Loucy (cell line): ENCODE data around the gene PLEKHA1.

Experiments used
- H2AFZ ChIP-seq: fragments of 200-600 bp; sonication (generic); 2 replicates; pipeline ENCODE4 v1.6.0; 2016; ENCODE audit warnings: antibody characterized with exemption, mild to moderate bottlenecking, low read length, moderate library complexity
- H3F3A ChIP-seq: fragments of 200-600 bp; 2 replicates; pipeline ENCODE4 v1.6.0; 2016; ENCODE audit warnings: antibody characterized with exemption, low read depth, mild to moderate bottlenecking
- H3K27me3 ChIP-seq: fragments of 200-600 bp; sonication (generic); 2 replicates; pipeline ENCODE4 v1.6.1; 2014; ENCODE audit warnings: low read length, mild to moderate bottlenecking; ENCODE audit not compliant: insufficient read depth, poor library complexity, severe bottlenecking
- H3K36me3 ChIP-seq: fragments of 200-600 bp; sonication (generic); 2 replicates; pipeline ENCODE4 v1.6.1; 2016; ENCODE audit warnings: low read length; ENCODE audit not compliant: insufficient read depth
- H3K4me1 ChIP-seq: fragments of 200-600 bp; sonication (generic); 2 replicates; pipeline ENCODE4 v1.5.1; 2014; ENCODE audit warnings: low read length, mild to moderate bottlenecking; ENCODE audit not compliant: insufficient read depth, poor library complexity, severe bottlenecking
- H3K4me2 ChIP-seq: fragments of 200-600 bp; sonication (generic); 2 replicates; pipeline ENCODE4 v1.6.0; 2014; ENCODE audit warnings: antibody characterized with exemption, low read length, low read depth, mild to moderate bottlenecking; ENCODE audit not compliant: poor library complexity, severe bottlenecking
- H3K4me3 ChIP-seq: fragments of 200-600 bp; sonication (generic); 2 replicates; pipeline ENCODE4 v1.5.1; 2014; ENCODE audit warnings: low read length, mild to moderate bottlenecking, mixed read lengths; ENCODE audit not compliant: poor library complexity, severe bottlenecking
- H3K79me2 ChIP-seq: fragments of 200-600 bp; sonication (generic); 2 replicates; pipeline ENCODE4 v1.6.1; 2014; ENCODE audit warnings: low read length; ENCODE audit not compliant: insufficient read depth
- H3K9ac ChIP-seq: fragments of 200-600 bp; sonication (generic); 2 replicates; pipeline ENCODE4 v1.6.0; 2014; ENCODE audit warnings: mild to moderate bottlenecking, low read depth, low read length, moderate library complexity; ENCODE audit not compliant: poor library complexity, severe bottlenecking
- H3K9me2 ChIP-seq: fragments of 200-600 bp; sonication (generic); replicated peaks from 2 replicates; pipeline ENCODE4 v1.6.1; 2016; ENCODE audit warnings: low read depth, low read length, mixed read lengths
- H3K9me3 ChIP-seq: fragments of 200-600 bp; sonication (generic); 2 replicates; pipeline ENCODE4 v1.6.1; 2014; ENCODE audit warnings: mild to moderate bottlenecking, antibody characterized with exemption, low read length, low read depth; ENCODE audit not compliant: insufficient read depth
- H4K20me1 ChIP-seq: fragments of 200-600 bp; sonication (generic); 2 replicates; pipeline ENCODE4 v1.6.0; 2014; ENCODE audit warnings: antibody characterized with exemption, low read length, mild to moderate bottlenecking; ENCODE audit not compliant: insufficient read depth, poor library complexity, severe bottlenecking
- CTCF ChIP-seq: fragments of 200-600 bp; sonication (generic); conservative IDR thresholded peaks from 2 replicates; pipeline ENCODE4 v1.5.1; 2014; ENCODE audit warnings: mild to moderate bottlenecking, antibody characterized with exemption, low read length
- EZH2phosphoT487 ChIP-seq: fragments of 200-600 bp; IDR thresholded peaks from 2 replicates; pipeline ENCODE4 v1.6.1; 2018; ENCODE audit warnings: antibody characterized with exemption, mild to moderate bottlenecking, moderate library complexity, borderline replicate concordance

The PLEKHA1 gene

GRCh38 chr10:122362621-122363020 lies 11.9 kb upstream of the PLEKHA1 start:
- H3K9me2 ChIP-seq, result no peaks in the 10 kb centered on the region
- no peaks in the 10 kb centered on the region for H3K79me2 ChIP-seq
- H3K4me2 ChIP-seq, result no peak overlapping the region
- no peaks in the 10 kb centered on the region for H3F3A ChIP-seq
- H4K20me1 ChIP-seq, result no peaks in the 10 kb centered on the region
- no peak overlapping the region for H3K9ac ChIP-seq
- no peak overlapping the region for H3K4me3 ChIP-seq
- no peaks in the 10 kb centered on the region for H3K4me1 ChIP-seq
- 0 out of 2 replicates have a peak, but pooled peaks cover 5% of the 10 kb centered on the region for H3K9me3 ChIP-seq
- H2AFZ ChIP-seq, result no peak overlapping the region
- no peaks in the 10 kb centered on the region for H3K36me3 ChIP-seq
- H3K27me3 ChIP-seq, result no peaks in the 10 kb centered on the region
- no peak for TF ChIP-seq CTCF
- TF ChIP-seq EZH2phosphoT487, result no peak

GRCh38 chr10:122363311-122363710 lies 11.2 kb upstream of the PLEKHA1 start:
- Histone ChIP-seq H3K27me3 (no peaks in the 10 kb centered on the region), H3K36me3 (no peaks in the 10 kb centered on the region), H3K9me2 (no peaks in the 10 kb centered on the region), H3K4me1 (no peaks in the 10 kb centered on the region), H3K9ac (no peak overlapping the region), H3K9me3 (no peaks in the 10 kb centered on the region), H3K79me2 (no peaks in the 10 kb centered on the region), H3K4me2 (no peak overlapping the region), H3K4me3 (no peak overlapping the region), H4K20me1 (no peaks in the 10 kb centered on the region), H3F3A (no peaks in the 10 kb centered on the region), H2AFZ (no peak overlapping the region)
- TF ChIP-seq EZH2phosphoT487 (no peak), CTCF (no peak)

GRCh38 chr10:122363722-122364463 lies 10.6 kb upstream of the PLEKHA1 start:
- Histone ChIP-seq H3F3A (no peaks in the 10 kb centered on the region), H2AFZ (no peak overlapping the region), H3K9ac (no peak overlapping the region), H3K9me3 (no peaks in the 10 kb centered on the region), H3K4me2 (no peak overlapping the region), H4K20me1 (no peaks in the 10 kb centered on the region), H3K27me3 (no peaks in the 10 kb centered on the region), H3K36me3 (no peaks in the 10 kb centered on the region), H3K4me3 (no peak overlapping the region), H3K79me2 (no peaks in the 10 kb centered on the region), H3K9me2 (no peaks in the 10 kb centered on the region), H3K4me1 (no peaks in the 10 kb centered on the region)
- TF ChIP-seq CTCF (no peak), EZH2phosphoT487 (no peak)
